Gastroesophageal sphincter (tissue), 4 donors: Measurements from ENCODE around the gene GINM1. TPM values are rescaled to one million over a fixed set of nuclear protein-coding genes. Genes with fewer than 3 reads are reported as not detected.

Experiments
- ATAC-seq: fragments of 150-250 bp; one replicate; pipeline ENCODE4 v1.9.1; 2016; ENCODE audit warnings: mild to moderate bottlenecking, moderate library complexity
- H3K27ac ChIP-seq, 4 donors: fragments of 200-600 bp; sonication (generic) in 3 of 4; 1 replicate in 3 of 4; 2 replicates in 1 of 4; pipeline ENCODE4 v1.5.1; 2016 to 2019
- H3K27me3 ChIP-seq: fragments of 200-600 bp; sonication (generic); one replicate; pipeline ENCODE4 v1.5.1; 2019
- H3K36me3 ChIP-seq, 2 donors: fragments of 200-600 bp; sonication (generic); one replicate each; pipeline ENCODE4 v1.5.1; 2019; ENCODE audit warnings: control low read depth in 1 of 2
- H3K4me1 ChIP-seq, 3 donors: fragments of 200-600 bp; sonication (generic); 1 replicate in 2 of 3; 2 replicates in 1 of 3; pipeline ENCODE4 v1.5.1; 2016 to 2019; ENCODE audit warnings: control low read depth in 2 of 3
- H3K4me3 ChIP-seq, 2 donors: fragments of 200-600 bp; sonication (generic); one replicate each; pipeline ENCODE4 v1.5.1; 2019; ENCODE audit warnings: mild to moderate bottlenecking in 1 of 2, moderate library complexity in 1 of 2
- H3K9me3 ChIP-seq, 3 donors: fragments of 200-600 bp; sonication (generic); one replicate each; pipeline ENCODE4 v1.5.1; 2017 to 2019; ENCODE audit warnings: control low read depth in 2 of 3
- CTCF ChIP-seq, 4 experiments: fragments of 200-600 bp in 2 of 4; fragments of 450-650 bp in 2 of 4; sonication (generic) in 1 of 4; IDR thresholded peaks; one replicate each; pipeline ENCODE4 v1.5.1; 2017 to 2019; ENCODE audit warnings: antibody characterized with exemption in 4 of 4, mild to moderate bottlenecking in 2 of 4, moderate library complexity in 2 of 4
- EP300 ChIP-seq: sonication (generic); formaldehyde crosslinking; IDR thresholded peaks from one replicate; pipeline ENCODE4 v1.6.1; 2017; ENCODE audit warnings: antibody characterized with exemption, mild to moderate bottlenecking
- POLR2A ChIP-seq, 2 donors: fragments of 450-650 bp; IDR thresholded peaks; one replicate each; pipeline ENCODE4 v1.6.1; 2017; ENCODE audit warnings: antibody characterized with exemption in 2 of 2, mild to moderate bottlenecking in 2 of 2, moderate library complexity in 1 of 2
- POLR2AphosphoS5 ChIP-seq: sonication (generic); formaldehyde crosslinking; IDR thresholded peaks from one replicate; pipeline ENCODE4 v1.6.1; 2017; ENCODE audit warnings: antibody characterized with exemption
- WGBS, 2 donors: methylation state at CpG; one replicate each; pipeline ENCODE4 v1.1.5; 2018; ENCODE audit warnings: low coverage in 1 of 2; 5-methylcytosine and 5-hydroxymethylcytosine counted together
- total RNA-seq, 4 donors: library from RNA; depleted of rRNA; stranded (reverse); fragments of >200 nt; gene quantifications; one replicate each; pipeline ENCODE4 v1.1.0, GENCODE V29; 2016

GINM1 gene
- total RNA-seq, 4 donors from 2014 or later, result 53.0 to 80.8 (median 62.4) TPM

- Histone ChIP-seq H3K27ac (no peak overlapping the region), H3K4me3 (no peak overlapping the region), H3K9me3 (no peaks in the 10 kb centered on the region), H3K4me1 (no peaks in the 10 kb centered on the region), H3K27me3 (no peaks in the 10 kb centered on the region), H3K36me3 (no peaks in the 10 kb centered on the region)
- WGBS, 2 donors, result 78 to 79% methylated on average over 2 of the region's 2 CpGs
- TF ChIP-seq POLR2A (IDR thresholded peaks at IDR 0.05) (no peak), CTCF (IDR thresholded peaks at IDR 0.05) (no peak), POLR2AphosphoS5 (no peak), EP300 (no peak)
- ATAC-seq, result no peak
Measured at GRCh38 chr6:149559389-149559788, 6.8 kb upstream of the GINM1 start.

- Histone ChIP-seq H3K27ac (no peak overlapping the region), H3K36me3 (no peaks in the 10 kb centered on the region), H3K27me3 (no peaks in the 10 kb centered on the region), H3K4me1 (peaks cover 0 to 6% (median 0%) of the 10 kb centered on the region in 3 donors), H3K9me3 (no peaks in the 10 kb centered on the region), H3K4me3 (no peak overlapping the region)
- ATAC-seq, result no peak
- WGBS, 2 donors, result 64 to 68% methylated on average over 2 to 3 of the region's 3 CpGs
- TF ChIP-seq POLR2A (IDR thresholded peaks at IDR 0.05) (no peak), POLR2AphosphoS5 (no peak), CTCF (IDR thresholded peaks at IDR 0.05) (no peak), EP300 (no peak)
Measured at GRCh38 chr6:149560736-149561135, 5.4 kb upstream of the GINM1 start.

- H3K27me3 ChIP-seq, result no peaks in the 10 kb centered on the region
- WGBS, 2 donors, result 69 to 81% methylated on average over 2 to 5 of the region's 5 CpGs
- no peak overlapping the region for H3K4me3 ChIP-seq
- ATAC-seq, result no peak
- TF ChIP-seq EP300 (no peak), POLR2A (IDR thresholded peaks at IDR 0.05) (no peak), CTCF (IDR thresholded peaks at IDR 0.05) (no peak), POLR2AphosphoS5 (no peak)
- H3K4me1 ChIP-seq, result peaks cover 0 to 22% (median 0%) of the 10 kb centered on the region in 3 donors
- no peak overlapping the region for H3K27ac ChIP-seq
- H3K9me3 ChIP-seq, result no peaks in the 10 kb centered on the region
- no peaks in the 10 kb centered on the region for H3K36me3 ChIP-seq
Measured at GRCh38 chr6:149563203-149563927, 2.8 kb upstream of the GINM1 start.

- no peak overlapping the region for H3K4me3 ChIP-seq
- no peak overlapping the region for H3K27ac ChIP-seq
- peaks cover 0 to 27% (median 0%) of the 10 kb centered on the region in 3 donors for H3K4me1 ChIP-seq
- no peaks in the 10 kb centered on the region for H3K36me3 ChIP-seq
- no peaks in the 10 kb centered on the region for H3K27me3 ChIP-seq
- ATAC-seq, result no peak
- H3K9me3 ChIP-seq, result no peaks in the 10 kb centered on the region
- WGBS, 2 donors, result 52 to 64% methylated on average over 3 of the region's 3 CpGs
- TF ChIP-seq POLR2A (IDR thresholded peaks at IDR 0.05), result no peak
- no peak for TF ChIP-seq EP300
- no peak for TF ChIP-seq CTCF (IDR thresholded peaks at IDR 0.05)
- no peak for TF ChIP-seq POLR2AphosphoS5
Measured at GRCh38 chr6:149563928-149564325, 2.2 kb upstream of the GINM1 start.
